H1 (cell line): ENCODE results near the gene LDLRAD4. TPM values are rescaled to one million over a fixed set of nuclear protein-coding genes. Genes with fewer than 3 reads are reported as not detected.

Experiments used
- CTCF ChIA-PET: fragments of 300-600 bp; sonication (Branson Sonifier 250); formaldehyde crosslinking; loops from one replicate; lab custom pipeline; 2021; ENCODE audit not compliant: partially characterized antibody; lab: Charles Lee
- POLR2A ChIA-PET: fragments of 300-600 bp; sonication (Branson Sonifier 250); formaldehyde crosslinking; loops from one replicate; lab custom pipeline; 2021; ENCODE audit warnings: inconsistent platforms; ENCODE audit not compliant: partially characterized antibody; lab: Charles Lee
- DNase-seq, 2 experiments: peaks; one replicate each; pipeline versions ENCODE4 v3.0.0 to v3.0.0-alpha.2; 2010 to 2022; ENCODE audit warnings: low spot score in 2 of 2, low read depth in 1 of 2, mixed read lengths in 1 of 2
- FAIRE-seq: peaks from 2 replicates; lab custom pipeline; 2011; peaks lifted over from hg19 to GRCh38; lab: Jason Lieb, UNC
- H2AFZ ChIP-seq: 2 replicates; pipeline ENCODE4 v1.8.1; 2012; ENCODE audit warnings: low read length, inconsistent platforms
- H2AK5ac ChIP-seq: 2 replicates; pipeline ENCODE4 v1.6.1; 2013; ENCODE audit warnings: low read depth, low read length
- H2BK120ac ChIP-seq: replicated peaks from 2 replicates; pipeline ENCODE3; 2013; ENCODE audit warnings: low read depth, low read length, inconsistent platforms
- H2BK12ac ChIP-seq: 2 replicates; pipeline ENCODE4 v1.6.1; 2013; ENCODE audit warnings: low read depth, low read length
- H2BK15ac ChIP-seq: 2 replicates; pipeline ENCODE4 v1.6.1; 2013; ENCODE audit warnings: low read length
- H2BK20ac ChIP-seq: 2 replicates; pipeline ENCODE4 v1.6.1; 2013; ENCODE audit warnings: low read length
- H2BK5ac ChIP-seq: 2 replicates; pipeline ENCODE4 v1.6.1; 2013; ENCODE audit warnings: low read depth, low read length
- H3K14ac ChIP-seq: 2 replicates; pipeline ENCODE4 v1.6.1; 2013; ENCODE audit warnings: inconsistent platforms; ENCODE audit not compliant: insufficient read length
- H3K18ac ChIP-seq: 2 replicates; pipeline ENCODE4 v1.6.1; 2013; ENCODE audit warnings: low read length; ENCODE audit errors: extremely low read depth
- H3K23ac ChIP-seq: 2 replicates; pipeline ENCODE4 v1.6.1; 2013; ENCODE audit warnings: inconsistent platforms; ENCODE audit not compliant: insufficient read length
- H3K23me2 ChIP-seq: 2 replicates; pipeline ENCODE4 v1.6.1; 2013; ENCODE audit warnings: low read depth, low read length
- H3K27ac ChIP-seq: 2 replicates; pipeline ENCODE4 v1.6.1; 2011; ENCODE audit warnings: low read depth, low read length, inconsistent platforms
- H3K27me3 ChIP-seq, 4 experiments: replicated peaks in 1 of 4; 1 replicate in 1 of 4; 2 replicates in 3 of 4; pipeline versions ENCODE4 v1.6.1 to v1.8.1; 2011 to 2013; ENCODE audit warnings: low read length in 3 of 4, mild to moderate bottlenecking in 3 of 4, inconsistent platforms in 2 of 4, mixed read lengths in 2 of 4, moderate library complexity in 1 of 4; ENCODE audit not compliant: control insufficient read depth in 3 of 4, insufficient read depth in 3 of 4; ENCODE audit errors: extremely low read depth in 1 of 4
- H3K36me3 ChIP-seq, 4 experiments: 2 replicates each; pipeline versions ENCODE4 v1.6.1 to v1.8.1; 2011 to 2013; ENCODE audit warnings: mild to moderate bottlenecking in 4 of 4, low read length in 3 of 4, moderate library complexity in 2 of 4, control low read depth in 1 of 4, inconsistent platforms in 1 of 4; ENCODE audit not compliant: insufficient read depth in 4 of 4, control insufficient read depth in 2 of 4
- H3K4ac ChIP-seq: replicated peaks from 2 replicates; pipeline ENCODE3; 2013; ENCODE audit warnings: low read length, low read depth, mixed read lengths, inconsistent platforms; ENCODE audit not compliant: insufficient read length
- H3K4me1 ChIP-seq, 4 experiments: replicated peaks in 1 of 4; 1 replicate in 1 of 4; 2 replicates in 3 of 4; pipeline versions ENCODE4 v1.6.1 to v1.8.1; 2011 to 2013; ENCODE audit warnings: low read length in 3 of 4, inconsistent platforms in 2 of 4, mixed read lengths in 1 of 4; ENCODE audit not compliant: insufficient read depth in 4 of 4, control insufficient read depth in 3 of 4
- H3K4me2 ChIP-seq, 2 experiments: 2 replicates each; pipeline versions ENCODE4 v1.6.1 to v1.8.1; 2011 to 2013; ENCODE audit warnings: low read depth in 2 of 2, low read length in 2 of 2, control low read depth in 1 of 2, inconsistent platforms in 1 of 2, mild to moderate bottlenecking in 1 of 2; ENCODE audit not compliant: insufficient read depth in 1 of 2
- H3K4me3 ChIP-seq, 4 experiments: fragments of 200-600, 300-600 bp in 1 of 4; sonication (generic), shearing (Covaris generic), sonication (Bioruptor Twin) in 1 of 4; 2 replicates each; pipeline versions ENCODE4 v1.5.1 to v1.8.1; 2011 to 2016; ENCODE audit warnings: low read length in 4 of 4, low read depth in 3 of 4, control low read depth in 2 of 4, inconsistent platforms in 2 of 4, mild to moderate bottlenecking in 2 of 4, mixed read lengths in 1 of 4, moderate library complexity in 1 of 4; ENCODE audit not compliant: insufficient read depth in 2 of 4; ENCODE audit errors: extremely low read depth in 1 of 4
- H3K56ac ChIP-seq: replicated peaks from 2 replicates; pipeline ENCODE3; 2013; ENCODE audit warnings: low read depth, mild to moderate bottlenecking, mixed read lengths, low read length, inconsistent platforms; ENCODE audit not compliant: insufficient read length
- H3K79me1 ChIP-seq: 2 replicates; pipeline ENCODE4 v1.6.1; 2013; ENCODE audit warnings: low read depth, low read length, control low read depth
- H3K79me2 ChIP-seq, 2 experiments: 2 replicates each; pipeline versions ENCODE4 v1.6.1 to v1.8.1; 2012 to 2013; ENCODE audit warnings: low read length in 2 of 2, mild to moderate bottlenecking in 2 of 2, inconsistent platforms in 1 of 2; ENCODE audit not compliant: insufficient read depth in 2 of 2, control insufficient read depth in 1 of 2
- H3K9ac ChIP-seq, 4 experiments: replicated peaks in 1 of 4; 1 replicate in 1 of 4; 2 replicates in 3 of 4; pipeline versions ENCODE4 v1.6.1 to v1.8.1; 2011 to 2013; ENCODE audit warnings: low read depth in 3 of 4, low read length in 3 of 4, control low read depth in 2 of 4, mild to moderate bottlenecking in 2 of 4, moderate library complexity in 2 of 4, inconsistent platforms in 1 of 4; ENCODE audit errors: extremely low read depth in 1 of 4
- H3K9me3 ChIP-seq, 2 experiments: 2 replicates each; pipeline versions ENCODE4 v1.6.1 to v1.8.1; 2012 to 2013; ENCODE audit warnings: mild to moderate bottlenecking in 2 of 2, moderate library complexity in 2 of 2, control low read depth in 1 of 2, inconsistent platforms in 1 of 2, low read depth in 1 of 2, low read length in 1 of 2, mixed read lengths in 1 of 2; ENCODE audit not compliant: insufficient read depth in 2 of 2
- H4K20me1 ChIP-seq, 2 experiments: replicated peaks in 1 of 2; 2 replicates each; pipeline versions ENCODE3 to v1.8.1; 2011 to 2013; ENCODE audit warnings: inconsistent platforms in 2 of 2, low read length in 2 of 2, mild to moderate bottlenecking in 1 of 2; ENCODE audit not compliant: insufficient read depth in 2 of 2, control insufficient read depth in 1 of 2
- H4K5ac ChIP-seq: 2 replicates; pipeline ENCODE4 v1.6.1; 2013; ENCODE audit warnings: low read length, low read depth, mixed read lengths, inconsistent platforms; ENCODE audit not compliant: insufficient read length
- H4K8ac ChIP-seq: 2 replicates; pipeline ENCODE4 v1.8.0; 2013; ENCODE audit warnings: mild to moderate bottlenecking, moderate library complexity, low read length, inconsistent platforms; ENCODE audit not compliant: insufficient read depth; ENCODE audit errors: extremely low read depth
- H4K91ac ChIP-seq: replicated peaks from 2 replicates; pipeline ENCODE3; 2013; ENCODE audit warnings: low read length, mixed read lengths, inconsistent platforms; ENCODE audit not compliant: insufficient read length
- BRCA1 ChIP-seq: IDR thresholded peaks from 2 replicates; pipeline ENCODE4 v1.6.1; 2012; ENCODE audit warnings: low read depth, low read length, improper control_type of control experiment
- CEBPB ChIP-seq: IDR thresholded peaks from 2 replicates; pipeline ENCODE4 v1.6.1; 2012; ENCODE audit warnings: low read depth, low read length
- CREB1 ChIP-seq: IDR thresholded peaks from 2 replicates; pipeline ENCODE4 v1.6.1; 2012; ENCODE audit warnings: inconsistent platforms
- EP300 ChIP-seq, 2 experiments: IDR thresholded peaks; 1 replicate in 1 of 2; 2 replicates in 1 of 2; pipeline ENCODE4 v1.6.1; 2011 to 2012; ENCODE audit warnings: low read depth in 2 of 2, low read length in 2 of 2, mild to moderate bottlenecking in 2 of 2, borderline replicate concordance in 1 of 2, inconsistent platforms in 1 of 2, moderate library complexity in 1 of 2
- EZH2 ChIP-seq: fragments of 200-600 bp; sonication (generic); IDR thresholded peaks from 2 replicates; pipeline ENCODE4 v1.7.1; 2012; ENCODE audit warnings: low read depth, mild to moderate bottlenecking, moderate library complexity, low read length, inconsistent platforms; ENCODE audit not compliant: severe bottlenecking
- FOSL1 ChIP-seq: IDR thresholded peaks from 2 replicates; pipeline ENCODE4 v1.6.1; 2011; ENCODE audit warnings: mild to moderate bottlenecking, low read depth, low read length, moderate library complexity; ENCODE audit not compliant: insufficient read depth
- KDM4A ChIP-seq: IDR thresholded peaks from one replicate; pipeline ENCODE4 v1.7.1; 2012; ENCODE audit warnings: low read depth, mild to moderate bottlenecking, moderate library complexity, low read length, inconsistent platforms; ENCODE audit not compliant: severe bottlenecking
- KDM5A ChIP-seq: fragments of 200-600 bp; IDR thresholded peaks from 2 replicates; pipeline ENCODE4 v1.7.1; 2012; ENCODE audit warnings: mild to moderate bottlenecking, low read length, inconsistent platforms, mixed read lengths
- POU5F1 ChIP-seq: IDR thresholded peaks from 2 replicates; pipeline ENCODE4 v1.6.1; 2011; ENCODE audit warnings: low read depth, mild to moderate bottlenecking, low read length, moderate library complexity
- RBBP5 ChIP-seq: IDR thresholded peaks from 2 replicates; pipeline ENCODE4 v1.7.1; 2012; ENCODE audit warnings: low read depth, mild to moderate bottlenecking, inconsistent platforms, low read length, moderate library complexity, borderline replicate concordance
- RXRA ChIP-seq: IDR thresholded peaks from 2 replicates; pipeline ENCODE4 v1.6.1; 2011; ENCODE audit warnings: low read depth, mild to moderate bottlenecking, low read length, moderate library complexity; ENCODE audit not compliant: insufficient read depth
- SIX5 ChIP-seq: IDR thresholded peaks from 2 replicates; pipeline ENCODE4 v1.6.1; 2011; ENCODE audit warnings: mild to moderate bottlenecking, low read depth, low read length
- SUZ12 ChIP-seq: fragments of 200-600 bp; sonication (generic); IDR thresholded peaks from 2 replicates; pipeline ENCODE4 v1.6.1; 2012; ENCODE audit warnings: mild to moderate bottlenecking, inconsistent platforms, low read length, moderate library complexity, mixed read lengths
- WGBS, 2 experiments: shearing (Covaris generic) in 1 of 2; methylation state at CpG; one replicate each; pipeline versions ENCODE4 v1.1.6 to v1.1.7; 2013 to 2015; ENCODE audit warnings: low lambda C conversion rate in 2 of 2, mixed read lengths in 2 of 2, inconsistent platforms in 1 of 2, low coverage in 1 of 2, missing lambda C conversion rate in 1 of 2; ENCODE audit not compliant: insufficient replicate concordance in 2 of 2, insufficient coverage in 1 of 2, insufficient read length in 1 of 2; ENCODE audit errors: extremely low coverage in 1 of 2, missing lambda C conversion rate in 1 of 2; 5-methylcytosine and 5-hydroxymethylcytosine counted together
- polyA plus RNA-seq, 7 experiments: library from polyadenylated mRNA; depleted of rRNA in 3 of 7; stranded (reverse) in 5 of 7; unstranded in 2 of 7; fragments of >200 nt in 5 of 7; fragments of 200-250 nt in 2 of 7; gene quantifications; 1 replicate in 5 of 7; 2 replicates in 1 of 7; 4 replicates in 1 of 7; pipeline versions ENCODE4 v1.2.1 to v1.2.3, GENCODE V29; 2011 to 2013; ENCODE audit warnings: missing spikeins in 2 of 7, mixed read lengths in 2 of 7
- total RNA-seq: library from RNA; stranded (reverse); fragmentation: NEBNext Ultra II Directional; extraction: Animal tissue kit (Norgen Biotek cat#: 25700); gene quantifications from 2 replicates; pipeline ENCODE4 v1.2.1, GENCODE V29; 2021

Gene LDLRAD4
- total and polyA plus RNA-seq, 2 of the 8 experiments (the other 6 are each of a cell fraction or from before 2014, with no cell fraction given) = 0.77 to 1.4 TPM

DNA sequence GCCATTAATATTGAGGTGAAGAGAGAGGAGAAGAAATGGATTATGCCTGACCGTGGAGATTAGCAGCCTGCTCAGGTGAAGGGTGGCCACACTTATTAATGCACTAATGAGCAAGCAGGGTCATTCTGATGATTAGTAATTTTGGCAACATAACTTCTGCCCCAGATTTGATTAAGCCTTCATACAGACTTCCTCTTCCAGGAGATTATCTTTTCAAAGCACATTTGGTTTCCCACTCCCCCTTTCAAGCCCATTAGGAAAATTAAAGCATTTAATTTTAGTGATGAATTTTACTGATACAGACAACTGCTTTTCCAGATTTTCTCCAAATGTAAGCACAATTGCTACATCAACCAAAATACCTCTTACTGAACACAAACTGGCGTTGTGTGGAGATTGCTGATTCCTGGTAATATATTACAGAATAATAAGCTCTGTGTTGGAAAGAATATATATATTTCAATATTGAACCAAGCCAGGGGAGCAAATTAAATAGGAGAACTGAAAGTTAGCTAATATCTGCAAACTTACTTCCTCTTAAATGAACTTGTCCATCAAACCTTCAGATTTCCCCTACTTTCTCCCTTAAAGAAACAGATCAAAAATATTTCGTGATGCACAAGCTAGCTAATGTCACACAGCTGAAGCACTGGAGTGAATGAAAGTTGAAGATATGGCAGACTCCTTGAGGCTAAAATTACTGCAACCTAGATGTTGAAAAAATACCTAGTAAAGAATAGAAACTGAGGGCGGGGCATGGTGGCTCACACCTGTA is 367.0 kb downstream of the LDLRAD4 start:
- H2BK120ac ChIP-seq = no peak overlapping the region
- no peak overlapping the region for H2BK15ac ChIP-seq
- no peak overlapping the region for H2AK5ac ChIP-seq
- no peak overlapping the region for H3K4ac ChIP-seq
- H3K56ac ChIP-seq = no peak overlapping the region
- H4K20me1 ChIP-seq = peaks cover 0 to 2% of the 10 kb centered on the region in 2 experiments
- no peaks in the 10 kb centered on the region for H3K79me1 ChIP-seq
- no peaks in the 10 kb centered on the region for H3K36me3 ChIP-seq
- H2BK12ac ChIP-seq = no peak overlapping the region
- H3K18ac ChIP-seq = no peak overlapping the region
- no peak overlapping the region for H4K91ac ChIP-seq
- FAIRE-seq (no peak), DNase-seq (no peak)
- H3K4me2 ChIP-seq = no peak overlapping the region
- no peak overlapping the region for H4K5ac ChIP-seq
- H2BK20ac ChIP-seq = no peak overlapping the region
- no peaks in the 10 kb centered on the region for H3K27me3 ChIP-seq
- no peak overlapping the region for H2BK5ac ChIP-seq
- H3K27ac ChIP-seq = no peak overlapping the region
- no peak overlapping the region for H2AFZ ChIP-seq
- H3K9ac ChIP-seq = no peak overlapping the region
- no peaks in the 10 kb centered on the region; a peak in 1 of 7 replicates for H3K4me1 ChIP-seq
- no peaks in the 10 kb centered on the region; the same call in 1 of the 2 replicates for H3K23me2 ChIP-seq
- H3K14ac ChIP-seq = no peak overlapping the region
- no peak overlapping the region for H3K23ac ChIP-seq
- ChIA-PET POLR2A (no interaction called here), CTCF (interaction anchor here (0.6 to 1.7 kb wide), 4 partner anchors 27 to 59 kb away, joined by 4 to 7 read pairs (median 6); no protein-coding TSS in a partner anchor)
- H3K9me3 ChIP-seq = no peaks in the 10 kb centered on the region
- H3K79me2 ChIP-seq = no peaks in the 10 kb centered on the region
- no peak overlapping the region for H3K4me3 ChIP-seq
- no peak overlapping the region for H4K8ac ChIP-seq
- WGBS, 2 experiments = 67% methylated on average over 4 of the region's 4 CpGs; no CpG with 5 or more reads in 1 of the 2 experiments
- no peak for TF ChIP-seq CEBPB
- no peak for TF ChIP-seq SUZ12
- no peak for TF ChIP-seq RBBP5
- no peak for TF ChIP-seq EP300 (IDR thresholded peaks at IDR 0.05; ENCODE audit: borderline replicate concordance in 1 of 2, low read depth in 2 of 2, low read length in 2 of 2)
- TF ChIP-seq BRCA1 = no peak
- no peak for TF ChIP-seq FOSL1
- no peak for TF ChIP-seq RXRA
- no peak for TF ChIP-seq SIX5
- TF ChIP-seq POU5F1 = no peak
- no peak for TF ChIP-seq CREB1
- no peak for TF ChIP-seq KDM4A
- no peak for TF ChIP-seq EZH2
- TF ChIP-seq KDM5A = no peak
